K562 (cell line): ENCODE measurements around the gene NRCAM. TPM values are rescaled to one million over a fixed set of nuclear protein-coding genes. Genes with fewer than 3 reads are reported as not detected.

Source experiments
- BDP1 ChIP-seq: IDR thresholded peaks from 3 replicates; pipeline ENCODE4 v1.6.1; 2011; ENCODE audit not compliant: insufficient read length, insufficient read depth
- FOXJ3 ChIP-seq: sonication (generic); formaldehyde crosslinking; IDR thresholded peaks from 2 replicates; pipeline ENCODE4 v1.4.0; 2020; ENCODE audit warnings: mild to moderate bottlenecking, missing genetic modification reagents
- GABPB1 ChIP-seq: sonication (generic); formaldehyde crosslinking; IDR thresholded peaks from 2 replicates; pipeline ENCODE4 v1.8.0; 2022; ENCODE audit warnings: mild to moderate bottlenecking, missing genetic modification reagents
- HMGN3 ChIP-seq: IDR thresholded peaks from 2 replicates; pipeline ENCODE4 v1.6.1; 2011; ENCODE audit warnings: borderline replicate concordance, low read depth, mild to moderate bottlenecking, mixed read lengths, low read length; ENCODE audit not compliant: insufficient read length; ENCODE audit errors: extremely low read depth
- KAT8 ChIP-seq: fragments of 450-650 bp; IDR thresholded peaks from 2 replicates; pipeline ENCODE4 v1.6.1; 2016; ENCODE audit warnings: low read depth, mild to moderate bottlenecking
- PHTF2 ChIP-seq: fragments of 250-450 bp; sonication (Bioruptor Pico); IDR thresholded peaks from 2 replicates; pipeline ENCODE4 v1.5.0; 2021; ENCODE audit warnings: mild to moderate bottlenecking
- POLR2H ChIP-seq: IDR thresholded peaks from 2 replicates; pipeline ENCODE4 v1.6.1; 2016; ENCODE audit warnings: missing genetic modification characterization, low read depth, mild to moderate bottlenecking, control low read depth, missing compliant biosample characterization, moderate library complexity
- RFX7 ChIP-seq: fragments of 250-450 bp; sonication (Bioruptor Pico); IDR thresholded peaks from 2 replicates; pipeline ENCODE4 v1.5.1; 2021; ENCODE audit warnings: mild to moderate bottlenecking
- SMARCA4 ChIP-seq: fragments of 450-650 bp; IDR thresholded peaks from 2 replicates; pipeline ENCODE4 v1.6.1; 2016
- TCF7 ChIP-seq: sonication (generic); IDR thresholded peaks from 2 replicates; pipeline ENCODE4 v1.6.1; 2016; ENCODE audit warnings: antibody characterized with exemption, borderline replicate concordance
- TFAM ChIP-seq: fragments of 250-450 bp; sonication (Bioruptor Pico); conservative IDR thresholded peaks from 2 replicates; pipeline ENCODE4 v1.5.0; 2021; ENCODE audit warnings: mild to moderate bottlenecking, moderate library complexity
- ZNF668 ChIP-seq: fragments of 250-450 bp; sonication (Bioruptor Pico); IDR thresholded peaks from 2 replicates; pipeline ENCODE4 v1.8.0; 2022; ENCODE audit warnings: mild to moderate bottlenecking, inconsistent platforms
- ZSCAN32 ChIP-seq: fragments of 450-650 bp; formaldehyde crosslinking; IDR thresholded peaks from 2 replicates; pipeline ENCODE4 v1.4.0; 2020; ENCODE audit warnings: mild to moderate bottlenecking, moderate library complexity
- polyA plus RNA-seq, 8 experiments: library from polyadenylated mRNA; depleted of rRNA in 4 of 8; stranded (reverse) in 5 of 8; unstranded in 3 of 8; fragments of >200 nt; fragmentation: Nextera tagmentation in 2 of 8; fragmentation: Illumina TruSeq in 1 of 8; extraction: Ambion mirVana in 2 of 8; extraction: Trizol in 1 of 8; gene quantifications; 2 replicates each; pipeline versions ENCODE4 v1.2.1 to v1.2.3, GENCODE V29; 2011 to 2014; ENCODE audit warnings: inconsistent platforms in 1 of 8, missing spikeins in 1 of 8
- total RNA-seq, 7 experiments: library from RNA; depleted of rRNA in 6 of 7; stranded (reverse); fragments of >200 nt in 6 of 7; fragmentation: Illumina TruSeq in 2 of 7; extraction: Trizol in 2 of 7; gene quantifications; 2 replicates each; pipeline versions ENCODE4 v1.2.1 to v1.2.3, GENCODE V29; 2011 to 2021; ENCODE audit warnings: low replicate concordance in 1 of 7
- TF ChIP-seq, protein P1 (sequence below): fragments of 450-650 bp; IDR thresholded peaks from 2 replicates; pipeline ENCODE4 v1.6.1; 2016
- TF ChIP-seq, protein P2 (sequence below): fragments of 450-650 bp; IDR thresholded peaks from 2 replicates; pipeline ENCODE4 v1.6.1; 2016; ENCODE audit warnings: mild to moderate bottlenecking
- TF ChIP-seq, protein P3 (sequence below): fragments of 450-650 bp; IDR thresholded peaks from 2 replicates; pipeline ENCODE4 v1.6.1; 2017; ENCODE audit warnings: antibody characterized with exemption
- TF ChIP-seq, protein P4 (sequence below): fragments of 200-800 bp; sonication (Bioruptor generic); IDR thresholded peaks from 2 replicates; pipeline ENCODE4 v1.6.1; 2017; ENCODE audit warnings: missing genetic modification characterization, missing compliant biosample characterization
- TF ChIP-seq, protein P5 (sequence below), 2 experiments: fragments of 250-450 bp in 1 of 2; fragments of 450-650 bp in 1 of 2; sonication (Bioruptor Pico) in 1 of 2; IDR thresholded peaks; 2 replicates each; pipeline versions ENCODE4 v1.6.1 to v1.8.0; 2016 to 2021; ENCODE audit warnings: mild to moderate bottlenecking in 2 of 2, moderate library complexity in 2 of 2, missing compliant biosample characterization in 1 of 2, missing genetic modification characterization in 1 of 2
- TF ChIP-seq, protein P6 (sequence below): sonication (generic); formaldehyde crosslinking; IDR thresholded peaks from 2 replicates; pipeline ENCODE4 v1.8.1; 2023; ENCODE audit warnings: mild to moderate bottlenecking, missing genetic modification reagents

NRCAM gene
- total and polyA plus RNA-seq, 9 of the 15 experiments (the other 6 are each of a cell fraction or from before 2014, with no cell fraction given): 0.03 to 0.54 (median 0.12) TPM; not detected in 1

DNA sequence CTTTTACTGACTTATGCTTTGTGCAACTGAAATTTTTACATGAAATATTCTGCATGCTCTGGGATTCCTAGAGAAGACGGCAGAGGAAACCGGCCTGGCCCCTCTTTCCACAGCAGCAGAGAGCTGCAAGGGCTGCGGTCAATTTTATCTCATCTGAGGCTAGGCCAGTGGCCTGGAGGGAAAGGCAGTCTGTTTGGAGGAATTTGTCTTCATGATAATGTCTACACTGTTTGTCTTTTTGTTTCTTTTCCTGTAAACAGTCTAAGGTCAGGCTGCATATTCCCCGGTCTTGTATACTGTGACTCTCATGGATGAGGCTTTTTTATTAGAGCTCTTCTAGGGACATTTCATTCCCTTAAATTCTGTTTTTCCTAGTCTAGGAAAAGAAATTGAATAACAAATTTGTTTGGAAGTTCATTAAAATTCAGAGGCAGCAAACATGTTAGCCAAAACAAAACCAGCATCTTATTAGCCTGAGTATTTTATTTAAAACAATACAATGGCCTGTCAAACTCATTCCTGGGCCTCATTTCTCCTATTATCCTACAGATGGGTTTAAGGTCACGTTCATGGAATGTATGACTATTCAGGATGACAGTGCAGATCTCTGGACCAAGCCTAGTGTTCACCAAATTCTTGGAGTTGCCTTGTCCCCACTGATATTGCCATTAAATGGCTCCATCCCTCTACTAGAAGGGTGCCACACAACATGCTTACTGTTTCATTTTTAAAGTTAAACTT is 352.5 kb downstream of the NRCAM start (continued):
- TF ChIP-seq, protein P1, sequence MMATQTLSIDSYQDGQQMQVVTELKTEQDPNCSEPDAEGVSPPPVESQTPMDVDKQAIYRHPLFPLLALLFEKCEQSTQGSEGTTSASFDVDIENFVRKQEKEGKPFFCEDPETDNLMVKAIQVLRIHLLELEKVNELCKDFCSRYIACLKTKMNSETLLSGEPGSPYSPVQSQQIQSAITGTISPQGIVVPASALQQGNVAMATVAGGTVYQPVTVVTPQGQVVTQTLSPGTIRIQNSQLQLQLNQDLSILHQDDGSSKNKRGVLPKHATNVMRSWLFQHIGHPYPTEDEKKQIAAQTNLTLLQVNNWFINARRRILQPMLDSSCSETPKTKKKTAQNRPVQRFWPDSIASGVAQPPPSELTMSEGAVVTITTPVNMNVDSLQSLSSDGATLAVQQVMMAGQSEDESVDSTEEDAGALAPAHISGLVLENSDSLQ: peak; percentile 16; the same call in 1 of the 2 replicates
- TF ChIP-seq, protein P2, sequence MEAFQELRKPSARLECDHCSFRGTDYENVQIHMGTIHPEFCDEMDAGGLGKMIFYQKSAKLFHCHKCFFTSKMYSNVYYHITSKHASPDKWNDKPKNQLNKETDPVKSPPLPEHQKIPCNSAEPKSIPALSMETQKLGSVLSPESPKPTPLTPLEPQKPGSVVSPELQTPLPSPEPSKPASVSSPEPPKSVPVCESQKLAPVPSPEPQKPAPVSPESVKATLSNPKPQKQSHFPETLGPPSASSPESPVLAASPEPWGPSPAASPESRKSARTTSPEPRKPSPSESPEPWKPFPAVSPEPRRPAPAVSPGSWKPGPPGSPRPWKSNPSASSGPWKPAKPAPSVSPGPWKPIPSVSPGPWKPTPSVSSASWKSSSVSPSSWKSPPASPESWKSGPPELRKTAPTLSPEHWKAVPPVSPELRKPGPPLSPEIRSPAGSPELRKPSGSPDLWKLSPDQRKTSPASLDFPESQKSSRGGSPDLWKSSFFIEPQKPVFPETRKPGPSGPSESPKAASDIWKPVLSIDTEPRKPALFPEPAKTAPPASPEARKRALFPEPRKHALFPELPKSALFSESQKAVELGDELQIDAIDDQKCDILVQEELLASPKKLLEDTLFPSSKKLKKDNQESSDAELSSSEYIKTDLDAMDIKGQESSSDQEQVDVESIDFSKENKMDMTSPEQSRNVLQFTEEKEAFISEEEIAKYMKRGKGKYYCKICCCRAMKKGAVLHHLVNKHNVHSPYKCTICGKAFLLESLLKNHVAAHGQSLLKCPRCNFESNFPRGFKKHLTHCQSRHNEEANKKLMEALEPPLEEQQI: no peak; the same call in 1 of the 2 replicates
- TF ChIP-seq KAT8 (no peak), FOXJ3 (CRISPR knock-in tag) (no peak), ZSCAN32 (CRISPR knock-in tag) (no peak), BDP1 (no peak), PHTF2 (CRISPR knock-in tag) (no peak), HMGN3 (no peak), SMARCA4 (peak; percentile 82; the same call in 1 of the 2 replicates), POLR2H (no peak), GABPB1 (no peak), TFAM (CRISPR knock-in tag) (no peak), TCF7 (no peak), RFX7 (CRISPR knock-in tag) (no peak), ZNF668 (CRISPR knock-in tag) (no peak)
- TF ChIP-seq, protein P3, sequence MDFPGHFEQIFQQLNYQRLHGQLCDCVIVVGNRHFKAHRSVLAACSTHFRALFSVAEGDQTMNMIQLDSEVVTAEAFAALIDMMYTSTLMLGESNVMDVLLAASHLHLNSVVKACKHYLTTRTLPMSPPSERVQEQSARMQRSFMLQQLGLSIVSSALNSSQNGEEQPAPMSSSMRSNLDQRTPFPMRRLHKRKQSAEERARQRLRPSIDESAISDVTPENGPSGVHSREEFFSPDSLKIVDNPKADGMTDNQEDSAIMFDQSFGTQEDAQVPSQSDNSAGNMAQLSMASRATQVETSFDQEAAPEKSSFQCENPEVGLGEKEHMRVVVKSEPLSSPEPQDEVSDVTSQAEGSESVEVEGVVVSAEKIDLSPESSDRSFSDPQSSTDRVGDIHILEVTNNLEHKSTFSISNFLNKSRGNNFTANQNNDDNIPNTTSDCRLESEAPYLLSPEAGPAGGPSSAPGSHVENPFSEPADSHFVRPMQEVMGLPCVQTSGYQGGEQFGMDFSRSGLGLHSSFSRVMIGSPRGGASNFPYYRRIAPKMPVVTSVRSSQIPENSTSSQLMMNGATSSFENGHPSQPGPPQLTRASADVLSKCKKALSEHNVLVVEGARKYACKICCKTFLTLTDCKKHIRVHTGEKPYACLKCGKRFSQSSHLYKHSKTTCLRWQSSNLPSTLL: no peak
- TF ChIP-seq, protein P4, sequence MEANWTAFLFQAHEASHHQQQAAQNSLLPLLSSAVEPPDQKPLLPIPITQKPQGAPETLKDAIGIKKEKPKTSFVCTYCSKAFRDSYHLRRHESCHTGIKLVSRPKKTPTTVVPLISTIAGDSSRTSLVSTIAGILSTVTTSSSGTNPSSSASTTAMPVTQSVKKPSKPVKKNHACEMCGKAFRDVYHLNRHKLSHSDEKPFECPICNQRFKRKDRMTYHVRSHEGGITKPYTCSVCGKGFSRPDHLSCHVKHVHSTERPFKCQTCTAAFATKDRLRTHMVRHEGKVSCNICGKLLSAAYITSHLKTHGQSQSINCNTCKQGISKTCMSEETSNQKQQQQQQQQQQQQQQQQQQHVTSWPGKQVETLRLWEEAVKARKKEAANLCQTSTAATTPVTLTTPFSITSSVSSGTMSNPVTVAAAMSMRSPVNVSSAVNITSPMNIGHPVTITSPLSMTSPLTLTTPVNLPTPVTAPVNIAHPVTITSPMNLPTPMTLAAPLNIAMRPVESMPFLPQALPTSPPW: no peak
- TF ChIP-seq, protein P5, sequence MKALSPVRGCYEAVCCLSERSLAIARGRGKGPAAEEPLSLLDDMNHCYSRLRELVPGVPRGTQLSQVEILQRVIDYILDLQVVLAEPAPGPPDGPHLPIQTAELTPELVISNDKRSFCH (CRISPR knock-in tag; IDR thresholded peaks at IDR 0.05): no peak
- TF ChIP-seq, protein P5 (tag; IDR thresholded peaks at IDR 0.05): no peak
- TF ChIP-seq, protein P6, sequence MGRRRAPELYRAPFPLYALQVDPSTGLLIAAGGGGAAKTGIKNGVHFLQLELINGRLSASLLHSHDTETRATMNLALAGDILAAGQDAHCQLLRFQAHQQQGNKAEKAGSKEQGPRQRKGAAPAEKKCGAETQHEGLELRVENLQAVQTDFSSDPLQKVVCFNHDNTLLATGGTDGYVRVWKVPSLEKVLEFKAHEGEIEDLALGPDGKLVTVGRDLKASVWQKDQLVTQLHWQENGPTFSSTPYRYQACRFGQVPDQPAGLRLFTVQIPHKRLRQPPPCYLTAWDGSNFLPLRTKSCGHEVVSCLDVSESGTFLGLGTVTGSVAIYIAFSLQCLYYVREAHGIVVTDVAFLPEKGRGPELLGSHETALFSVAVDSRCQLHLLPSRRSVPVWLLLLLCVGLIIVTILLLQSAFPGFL (CRISPR knock-in tag): no peak
